ENCODE results near the gene NYNRIN. TPM values are rescaled to one million over a fixed set of nuclear protein-coding genes. Genes with fewer than 3 reads are reported as not detected.

The NYNRIN gene
- total RNA-seq, 1 donor from 2014 or later: 23.1 TPM

DNA sequence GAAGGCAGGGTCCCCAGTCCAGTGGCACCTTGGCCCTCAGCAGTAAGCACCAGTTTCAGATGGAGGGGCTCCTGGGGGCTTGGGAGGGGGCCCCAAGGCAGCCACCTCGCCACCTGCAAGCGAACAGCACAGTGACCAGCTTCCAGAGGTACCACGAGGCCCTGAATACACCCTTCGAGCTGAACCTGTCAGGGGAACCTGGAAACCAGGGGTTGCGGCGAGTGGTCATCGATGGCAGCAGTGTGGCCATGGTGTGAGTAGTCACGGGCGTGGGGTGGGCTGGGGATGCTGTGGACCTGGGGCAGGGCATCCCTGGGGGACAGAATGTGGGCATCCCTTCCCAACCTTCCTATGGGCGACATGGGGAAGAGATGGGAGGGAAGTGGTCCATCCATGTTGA is 11.2 kb downstream of the NYNRIN start:
- no peak overlapping the region for H3K27ac ChIP-seq
- TF ChIP-seq CTCF (IDR thresholded peaks at IDR 0.05): no peak
- intact Hi-C loops (cut with DNase I): no loop called here
- DNase-seq (ENCODE audit: low spot score in 2 of 2): no peak
- H3K36me3 ChIP-seq: peaks cover 36 to 60% of the 10 kb centered on the region in 2 donors
- no peaks in the 10 kb centered on the region for H3K4me1 ChIP-seq
- no peaks in the 10 kb centered on the region for H3K27me3 ChIP-seq
- H3K4me3 ChIP-seq: no peak overlapping the region
- no peaks in the 10 kb centered on the region for H3K9me3 ChIP-seq

GRCh38 chr14:24411443-24412389 is 12.9 kb downstream of the NYNRIN start:
- Histone ChIP-seq H3K4me1 (no peaks in the 10 kb centered on the region), H3K4me3 (no peak overlapping the region), H3K9me3 (no peaks in the 10 kb centered on the region), H3K27me3 (no peaks in the 10 kb centered on the region), H3K36me3 (peaks cover 42 to 64% of the 10 kb centered on the region in 2 donors), H3K27ac (no peak overlapping the region)
- DNase-seq (ENCODE audit: low spot score in 2 of 2): no peak
- intact Hi-C loops (cut with DNase I): no loop called here
- peak; percentile 32 to 53 (median 32) for TF ChIP-seq CTCF (IDR thresholded peaks at IDR 0.05)

- no peaks in the 10 kb centered on the region for H3K27me3 ChIP-seq
- no peak for TF ChIP-seq CTCF (IDR thresholded peaks at IDR 0.05)
- no peaks in the 10 kb centered on the region for H3K9me3 ChIP-seq
- intact Hi-C loops (cut with DNase I): no loop called here
- H3K4me3 ChIP-seq: no peak overlapping the region
- no peak overlapping the region for H3K27ac ChIP-seq
- H3K36me3 ChIP-seq: peaks cover 27 to 48% of the 10 kb centered on the region in 2 donors
- H3K4me1 ChIP-seq: peaks cover 0 to 3% of the 10 kb centered on the region in 2 donors
- DNase-seq (ENCODE audit: low spot score in 2 of 2): no peak
These were observed 15.3 kb downstream of the NYNRIN start for GRCh38 chr14:24414077-24414476.

DNA sequence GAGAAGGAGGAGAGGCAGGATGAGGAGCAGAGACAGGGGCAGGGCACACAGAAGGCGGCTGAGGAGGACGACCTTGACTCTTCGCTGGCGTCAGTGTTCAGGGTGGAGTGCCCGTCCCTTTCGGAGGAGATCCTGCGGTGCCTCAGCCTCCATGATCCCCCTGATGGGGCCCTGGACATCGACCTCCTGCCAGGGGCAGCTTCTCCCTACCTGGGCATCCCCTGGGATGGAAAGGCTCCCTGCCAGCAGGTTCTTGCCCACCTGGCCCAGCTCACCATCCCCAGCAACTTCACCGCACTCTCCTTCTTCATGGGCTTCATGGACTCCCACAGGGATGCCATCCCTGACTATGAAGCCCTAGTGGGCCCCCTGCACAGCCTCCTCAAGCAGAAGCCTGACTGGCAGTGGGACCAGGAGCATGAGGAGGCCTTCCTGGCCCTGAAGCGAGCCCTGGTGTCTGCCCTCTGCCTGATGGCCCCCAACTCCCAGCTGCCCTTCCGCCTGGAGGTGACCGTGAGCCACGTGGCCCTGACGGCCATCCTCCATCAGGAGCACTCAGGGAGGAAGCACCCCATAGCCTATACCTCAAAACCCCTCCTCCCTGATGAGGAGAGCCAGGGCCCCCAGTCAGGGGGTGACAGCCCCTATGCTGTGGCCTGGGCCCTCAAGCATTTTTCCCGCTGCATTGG is 16.1 kb downstream of the NYNRIN start:
- intact Hi-C loops (cut with DNase I): no loop called here

More for the DNA sequence above, 16.1 kb downstream of the NYNRIN start:
- Histone ChIP-seq H3K4me1 (peaks cover 0 to 3% of the 10 kb centered on the region in 2 donors), H3K4me3 (no peak overlapping the region), H3K27me3 (no peaks in the 10 kb centered on the region), H3K9me3 (no peaks in the 10 kb centered on the region), H3K27ac (no peak overlapping the region), H3K36me3 (peaks cover 22 to 40% of the 10 kb centered on the region in 2 donors)
- no peak for TF ChIP-seq CTCF (IDR thresholded peaks at IDR 0.05)
- DNase-seq (ENCODE audit: low spot score in 2 of 2): no peak
